Stimulated activated CD8-positive, alpha-beta memory T cell treated with anti-CD3 and anti-CD28 coated beads, Interleukin-15, amount 100 ng/mL, for 48 hours (primary cell): Measurements from ENCODE around the gene CALML4.
"Not testable (repeated sequence)": the region's sequence is repeated elsewhere in the genome, so short reads cannot be mapped to it uniquely, and the experiment has no call there.

Source experiments
- DNase-seq, 2 donors: peaks; one replicate each; pipeline ENCODE4 v3.0.0-alpha.2; 2020; ENCODE audit warnings: low read depth in 2 of 2

The CALML4 gene

GRCh38 chr15:68208136-68208535, 3.0 kb upstream of the CALML4 start:
- DNase-seq = no peak

- DNase-seq = no peak
These were observed 2.2 kb upstream of the CALML4 start for GRCh38 chr15:68207176-68207935.

- no peak for DNase-seq
These were observed 1.6 kb upstream of the CALML4 start for GRCh38 chr15:68206711-68207151.

- no peak for DNase-seq
These were observed 915 bp upstream of the CALML4 start for GRCh38 chr15:68205954-68206539.

GRCh38 chr15:68205558-68205944, 419 bp upstream of the CALML4 start:
- no peak for DNase-seq

GRCh38 chr15:68204361-68204760, 771 bp downstream of the CALML4 start:
- no peak for DNase-seq

- DNase-seq = no peak
These were observed 1.2 kb downstream of the CALML4 start for GRCh38 chr15:68203956-68204355.

- no peak for DNase-seq
These were observed 1.6 kb downstream of the CALML4 start for GRCh38 chr15:68203486-68203885.

GRCh38 chr15:68202994-68203393, 2.1 kb downstream of the CALML4 start:
- DNase-seq = not testable (repeated sequence)

GRCh38 chr15:68201879-68202261, 3.3 kb downstream of the CALML4 start:
- DNase-seq = no peak

- DNase-seq = no peak
These were observed 3.8 kb downstream of the CALML4 start for GRCh38 chr15:68201153-68201878.

GRCh38 chr15:68200016-68200861, 4.9 kb downstream of the CALML4 start:
- DNase-seq = no peak

- DNase-seq = no peak
These were observed 5.8 kb downstream of the CALML4 start for GRCh38 chr15:68199340-68199739.

- DNase-seq = no peak
These were observed 7.3 kb downstream of the CALML4 start for GRCh38 chr15:68197661-68198437.

GRCh38 chr15:68197170-68197492, 8.0 kb downstream of the CALML4 start:
- DNase-seq = no peak

- no peak for DNase-seq
These were observed 8.5 kb downstream of the CALML4 start for GRCh38 chr15:68196445-68197169.

GRCh38 chr15:68195336-68196112, 9.6 kb downstream of the CALML4 start:
- DNase-seq = no peak

GRCh38 chr15:68192804-68193486, 12.2 kb downstream of the CALML4 start:
- DNase-seq = no peak

- no peak for DNase-seq
These were observed 13.0 kb downstream of the CALML4 start for GRCh38 chr15:68192117-68192516.
